Neuronal stem cell (in vitro differentiated cells): Measurements from ENCODE around the gene IMP4.

Experiments used
- DNase-seq: peaks from one replicate; pipeline ENCODE4 v3.0.0-alpha.2; 2013; ENCODE audit warnings: low spot score
- H2AFZ ChIP-seq: one replicate; pipeline ENCODE4 v1.6.1; 2013; ENCODE audit warnings: mild to moderate bottlenecking, low read length, inconsistent platforms
- H2AK5ac ChIP-seq: 2 replicates; pipeline ENCODE4 v1.6.1; 2013; ENCODE audit warnings: low read depth, mild to moderate bottlenecking, inconsistent platforms, low read length, moderate library complexity, mixed read lengths
- H2BK120ac ChIP-seq: 2 replicates; pipeline ENCODE4 v1.6.1; 2013; ENCODE audit warnings: low read depth, mild to moderate bottlenecking, inconsistent platforms, low read length, moderate library complexity, mixed read lengths
- H2BK12ac ChIP-seq: one replicate; pipeline ENCODE4 v1.6.1; 2013; ENCODE audit warnings: low read length, inconsistent platforms
- H2BK15ac ChIP-seq: 2 replicates; pipeline ENCODE4 v1.6.1; 2013; ENCODE audit warnings: mild to moderate bottlenecking, low read length, inconsistent platforms, mixed read lengths
- H2BK5ac ChIP-seq: one replicate; pipeline ENCODE4 v1.6.1; 2013; ENCODE audit warnings: inconsistent platforms, mild to moderate bottlenecking, low read length, moderate library complexity
- H3K14ac ChIP-seq: one replicate; pipeline ENCODE4 v1.6.1; 2013; ENCODE audit warnings: low read length, inconsistent platforms
- H3K18ac ChIP-seq: 2 replicates; pipeline ENCODE4 v1.6.1; 2013; ENCODE audit warnings: low read length, inconsistent platforms
- H3K23ac ChIP-seq: 2 replicates; pipeline ENCODE4 v1.6.1; 2013; ENCODE audit warnings: low read depth, mild to moderate bottlenecking, mixed read lengths, low read length, inconsistent platforms; ENCODE audit not compliant: poor library complexity
- H3K27ac ChIP-seq: replicated peaks from 3 replicates; pipeline ENCODE4 v1.5.1; 2013; ENCODE audit warnings: low read length, inconsistent platforms
- H3K27me3 ChIP-seq, 3 experiments: 2 replicates each; pipeline ENCODE4 v1.6.1; 2013; ENCODE audit warnings: low read length in 3 of 3, mild to moderate bottlenecking in 2 of 3, inconsistent platforms in 1 of 3, low read depth in 1 of 3, mixed read lengths in 1 of 3, moderate library complexity in 1 of 3; ENCODE audit not compliant: control insufficient read depth in 3 of 3, insufficient read depth in 3 of 3
- H3K36me3 ChIP-seq, 2 donors: replicated peaks in 1 of 2; 2 replicates each; pipeline ENCODE4 v1.6.1; 2013; ENCODE audit warnings: low read length in 2 of 2; ENCODE audit not compliant: control insufficient read depth in 2 of 2, insufficient read depth in 2 of 2
- H3K4ac ChIP-seq: 2 replicates; pipeline ENCODE4 v1.6.1; 2013; ENCODE audit warnings: inconsistent platforms, mild to moderate bottlenecking, low read length, moderate library complexity
- H3K4me1 ChIP-seq, 2 donors: 1 replicate in 1 of 2; 2 replicates in 1 of 2; pipeline ENCODE4 v1.6.1; 2013; ENCODE audit warnings: low read length in 2 of 2, low read depth in 1 of 2; ENCODE audit not compliant: control insufficient read depth in 2 of 2, insufficient read depth in 1 of 2
- H3K4me2 ChIP-seq: one replicate; pipeline ENCODE4 v1.6.1; 2013; ENCODE audit warnings: mild to moderate bottlenecking, low read length, inconsistent platforms; ENCODE audit not compliant: insufficient read depth, poor library complexity, severe bottlenecking
- H3K4me3 ChIP-seq, 2 donors: 2 replicates each; pipeline ENCODE4 v1.5.1; 2013; ENCODE audit warnings: low read length in 2 of 2, mild to moderate bottlenecking in 2 of 2, inconsistent platforms in 1 of 2, moderate library complexity in 1 of 2
- H3K79me1 ChIP-seq: one replicate; pipeline ENCODE4 v1.6.1; 2013; ENCODE audit warnings: low read depth, mild to moderate bottlenecking, inconsistent platforms, low read length, moderate library complexity
- H3K9ac ChIP-seq: one replicate; pipeline ENCODE4 v1.6.1; 2013; ENCODE audit warnings: mild to moderate bottlenecking, low read depth, low read length, inconsistent platforms; ENCODE audit not compliant: poor library complexity
- H3K9me3 ChIP-seq, 2 donors: replicated peaks in 1 of 2; 2 replicates each; pipeline versions ENCODE3 to v1.6.1; 2013; ENCODE audit warnings: low read length in 2 of 2, mild to moderate bottlenecking in 2 of 2, inconsistent platforms in 1 of 2, low read depth in 1 of 2, mixed read lengths in 1 of 2, moderate library complexity in 1 of 2; ENCODE audit not compliant: control insufficient read depth in 2 of 2, insufficient read depth in 1 of 2
- H4K8ac ChIP-seq: one replicate; pipeline ENCODE4 v1.6.1; 2013; ENCODE audit warnings: low read depth, mild to moderate bottlenecking, inconsistent platforms, low read length, moderate library complexity
- H4K91ac ChIP-seq: one replicate; pipeline ENCODE4 v1.6.1; 2013; ENCODE audit warnings: low read length, low read depth, mild to moderate bottlenecking, inconsistent platforms; ENCODE audit not compliant: poor library complexity
- WGBS, 2 donors: extraction: QIAGEN DNeasy Blood & Tissue Kit; methylation state at CpG; one replicate each; pipeline ENCODE4 v1.1.7; 2013; ENCODE audit warnings: missing lambda C conversion rate in 2 of 2, mixed read lengths in 1 of 2; ENCODE audit not compliant: insufficient read length in 2 of 2, insufficient replicate concordance in 1 of 2; ENCODE audit errors: extremely low coverage in 2 of 2; 5-methylcytosine and 5-hydroxymethylcytosine counted together

Gene IMP4

DNA sequence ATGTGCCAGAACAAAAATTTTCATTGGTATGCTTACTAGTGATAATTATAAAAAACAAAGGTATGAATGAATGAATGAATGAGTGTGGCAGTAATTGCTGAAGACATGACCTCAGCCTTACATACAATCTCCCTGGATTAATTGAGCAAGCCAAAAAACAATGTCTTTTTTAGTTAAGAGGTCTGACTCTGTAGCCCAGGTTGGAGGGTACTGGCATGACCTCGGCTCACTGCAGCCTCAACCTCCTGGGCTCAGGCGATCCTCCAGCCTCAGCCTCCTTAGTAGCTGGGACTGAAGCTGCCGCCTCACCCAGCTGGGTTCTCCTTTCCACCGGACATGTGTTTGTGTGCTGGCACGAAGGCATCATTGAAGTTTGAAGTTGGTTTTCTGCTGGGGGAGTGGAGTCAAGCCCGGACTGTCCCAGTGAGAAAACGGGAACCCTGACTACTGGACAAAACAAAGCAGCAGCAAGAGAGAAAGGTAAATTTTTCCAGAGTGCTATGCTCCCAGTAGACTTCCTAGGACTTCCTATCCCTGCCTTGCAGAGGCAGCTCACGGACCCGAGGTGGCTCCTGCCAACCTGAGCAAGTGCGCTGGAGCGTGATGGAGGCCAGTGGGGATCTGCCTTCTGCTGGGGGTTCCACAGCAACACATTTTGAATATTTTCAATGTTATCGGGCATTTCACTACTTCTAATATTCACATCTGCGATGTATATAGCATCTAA, 6.4 kb upstream of the IMP4 start:
- H3K4me2 ChIP-seq: peak overlapping the region; percentile 37
- H3K4me3 ChIP-seq: peak overlapping the region in 1 of 2 donors; percentile 33
- H3K9me3 ChIP-seq: no peaks in the 10 kb centered on the region
- H3K4ac ChIP-seq: no peak overlapping the region
- DNase-seq: no peak
- H3K18ac ChIP-seq: no peak overlapping the region
- H2BK15ac ChIP-seq: no peak overlapping the region
- no peak overlapping the region for H2BK5ac ChIP-seq
- no peak overlapping the region for H4K91ac ChIP-seq
- H3K4me1 ChIP-seq: peaks cover 3 to 4% of the 10 kb centered on the region in 2 donors
- H4K8ac ChIP-seq: no peak overlapping the region
- H3K9ac ChIP-seq: no peak overlapping the region
- H3K79me1 ChIP-seq: no peaks in the 10 kb centered on the region
- peaks cover 5 to 30% of the 10 kb centered on the region in 2 donors for H3K36me3 ChIP-seq
- H2BK12ac ChIP-seq: no peak overlapping the region
- no peak overlapping the region for H3K23ac ChIP-seq
- H2AK5ac ChIP-seq: no peak overlapping the region
- H3K14ac ChIP-seq: no peak overlapping the region
- H2BK120ac ChIP-seq: no peak overlapping the region
- H3K27ac ChIP-seq: no peak overlapping the region
- WGBS, 2 donors: no CpG with 5 or more reads among the region's 13 CpGs
- peak overlapping the region; percentile 61 for H2AFZ ChIP-seq
- H3K27me3 ChIP-seq: peaks cover 0 to 3% (median 0%) of the 10 kb centered on the region in 3 experiments

DNA sequence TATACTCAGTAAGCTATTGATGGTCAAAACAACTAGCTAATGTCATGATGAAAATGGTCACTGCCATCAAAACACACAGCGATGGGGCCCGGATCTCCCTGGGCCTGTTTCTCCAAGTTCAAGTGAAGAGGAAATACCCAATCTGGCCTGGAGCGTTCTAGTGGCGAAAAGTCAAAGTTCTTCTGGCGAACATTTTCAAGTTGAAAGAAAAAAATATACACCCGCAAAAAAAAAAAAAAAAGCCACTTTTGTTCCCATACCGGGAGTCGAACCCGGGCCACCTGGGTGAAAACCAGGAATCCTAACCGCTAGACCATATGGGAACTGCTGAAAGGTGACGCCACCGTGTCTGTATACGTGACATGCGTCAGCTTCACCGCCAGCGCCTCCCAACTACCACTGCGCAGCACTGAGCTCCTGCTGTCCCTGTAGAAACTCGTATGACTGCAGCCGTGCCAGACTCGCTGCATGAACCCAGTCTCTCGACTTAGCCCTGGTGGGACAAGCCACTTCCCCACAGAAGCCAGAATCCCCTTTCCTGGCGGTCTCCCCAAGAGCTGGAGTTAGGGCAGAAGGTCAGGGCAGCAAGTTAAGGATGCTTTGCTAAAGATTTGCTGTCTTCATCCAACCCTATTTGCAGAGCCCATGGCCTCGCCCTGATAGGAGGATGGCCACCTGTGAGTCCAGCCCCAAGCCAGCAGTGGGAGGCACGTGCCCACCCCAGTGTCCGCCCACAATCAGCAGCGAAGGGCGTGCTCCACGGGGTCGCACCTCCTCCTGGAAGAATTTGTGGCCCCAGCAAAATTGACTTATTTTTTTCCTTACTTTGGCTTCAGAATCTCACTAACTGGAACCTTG, 5.6 kb upstream of the IMP4 start:
- peaks cover 3 to 6% of the 10 kb centered on the region in 2 donors for H3K4me1 ChIP-seq

GRCh38 chr2:130337735-130338325, 4.9 kb upstream of the IMP4 start:
- H3K4me2 ChIP-seq: peak overlapping the region; percentile 41
- H2BK120ac ChIP-seq: no peak overlapping the region
- H4K8ac ChIP-seq: no peak overlapping the region
- no peak overlapping the region for H2BK5ac ChIP-seq
- no peak for DNase-seq
- no peak overlapping the region for H3K23ac ChIP-seq
- no peak overlapping the region for H3K4ac ChIP-seq
- H3K36me3 ChIP-seq: peaks cover 5 to 30% of the 10 kb centered on the region in 2 donors
- H3K27ac ChIP-seq: no peak overlapping the region
- peaks cover 3 to 4% of the 10 kb centered on the region in 2 donors for H3K4me1 ChIP-seq
- no peaks in the 10 kb centered on the region for H3K79me1 ChIP-seq
- H3K18ac ChIP-seq: no peak overlapping the region
- H3K9me3 ChIP-seq: no peaks in the 10 kb centered on the region
- no peak overlapping the region for H4K91ac ChIP-seq
- H2AK5ac ChIP-seq: no peak overlapping the region
- no CpG with 5 or more reads among the region's 8 CpGs for WGBS, 2 donors
- no peak overlapping the region for H2BK15ac ChIP-seq
- H3K9ac ChIP-seq: no peak overlapping the region
- H2BK12ac ChIP-seq: no peak overlapping the region
- H3K14ac ChIP-seq: no peak overlapping the region
- H3K27me3 ChIP-seq: no peaks in the 10 kb centered on the region
- H2AFZ ChIP-seq: peak overlapping the region; percentile 91
- peak overlapping the region; percentile 54 to 85 for H3K4me3 ChIP-seq

More for the DNA sequence above, 5.6 kb upstream of the IMP4 start:
- Histone ChIP-seq H3K27ac (peak overlapping the region; percentile 77), H3K4me3 (peak overlapping the region; percentile 54 to 85), H4K91ac (no peak overlapping the region), H3K4ac (no peak overlapping the region), H2BK120ac (no peak overlapping the region), H3K14ac (no peak overlapping the region), H3K79me1 (no peaks in the 10 kb centered on the region), H3K4me2 (peak overlapping the region; percentile 41), H3K36me3 (peaks cover 5 to 30% of the 10 kb centered on the region in 2 donors), H2AFZ (peak overlapping the region; percentile 91), H2BK12ac (no peak overlapping the region), H4K8ac (no peak overlapping the region), H3K9me3 (no peaks in the 10 kb centered on the region), H2AK5ac (no peak overlapping the region), H2BK15ac (no peak overlapping the region), H3K9ac (no peak overlapping the region), H2BK5ac (no peak overlapping the region), H3K18ac (peak overlapping the region; percentile 8), H3K27me3 (no peaks in the 10 kb centered on the region), H3K23ac (no peak overlapping the region)
- WGBS, 2 donors: no CpG with 5 or more reads among the region's 29 CpGs
- peak; percentile 95 for DNase-seq
